Smooth muscle cell of the pulmonary artery (primary cell): Measurements from ENCODE around the gene IPO8. TPM values are rescaled to one million over a fixed set of nuclear protein-coding genes. Genes with fewer than 3 reads are reported as not detected.

ENCODE experiments used
- total RNA-seq: library from RNA; depleted of rRNA; stranded (reverse); fragments of >200 nt; gene quantifications from 2 replicates; pipeline ENCODE4 v1.2.3, GENCODE V29; 2014

Gene IPO8
- total RNA-seq: 40.1 and 56.6 TPM in 2 replicates

GRCh38 chr12:30695199-30696102 lies at the start of gene IPO8:
Gene IPO8, minus strand, starts transcription at chr12:30695869. Its CDS starts 222 bp downstream, at chr12:30695647.

Other genes starting within 250 kb of the IPO8 start
- 27.0 and 48.3 TPM in 2 replicates for gene CAPRIN2, start 59.1 kb upstream of the IPO8 start, total RNA-seq
- gene TSPAN11, start 230.9 kb upstream of the IPO8 start, total RNA-seq: 0.07 and 0.13 TPM in 2 replicates